Activated T-helper 1 cell treated with anti-CD3 and anti-CD28 coated beads, Interleukin-12 subunit alpha, Interleukin-12 subunit beta, Interleukin-2, Interleukin-4 antibody, amounts not matched to agents 30 ng/mL and 10 ng/mL and 1 ng/mL, durations not matched to agents 14 hours and 24 hours and 36 hours (primary cell): Measurements from ENCODE around the gene EDAR. TPM values are rescaled to one million over a fixed set of nuclear protein-coding genes. Genes with fewer than 3 reads are reported as not detected.

ENCODE experiments used
- DNase-seq: peaks from one replicate; pipeline ENCODE4 v3.0.0; 2021; ENCODE audit warnings: low spot score
- H3K27ac Mint-ChIP-seq: one replicate; pipeline ENCODE4 v1.8.0; 2021; ENCODE audit warnings: mild to moderate bottlenecking, mixed read lengths
- H3K27me3 Mint-ChIP-seq: one replicate; pipeline ENCODE4 v1.8.0; 2022; ENCODE audit warnings: mild to moderate bottlenecking, moderate library complexity, mixed read lengths; ENCODE audit not compliant: insufficient read depth
- H3K36me3 Mint-ChIP-seq: one replicate; pipeline ENCODE4 v1.8.0; 2021; ENCODE audit warnings: low read depth, mixed read lengths
- H3K4me1 Mint-ChIP-seq: one replicate; pipeline ENCODE4 v1.8.0; 2021; ENCODE audit warnings: low read depth, mixed read lengths
- H3K4me3 Mint-ChIP-seq: one replicate; pipeline ENCODE4 v1.8.0; 2021; ENCODE audit warnings: mild to moderate bottlenecking, moderate library complexity, mixed read lengths
- H3K9me3 Mint-ChIP-seq: one replicate; pipeline ENCODE4 v1.8.0; 2021; ENCODE audit warnings: mixed read lengths
- intact Hi-C: fragments of 100-400 bp; cut with micrococcal nuclease; formaldehyde crosslinking; loops from one replicate; pipeline ENCODE4 v1.15.1; 2024
- total RNA-seq: library from RNA; stranded (reverse); gene quantifications from 2 replicates; pipeline ENCODE4 v1.2.3, GENCODE V29; 2022

The EDAR gene
- total RNA-seq, 1 donor from 2014 or later, result 2.3 TPM

DNA sequence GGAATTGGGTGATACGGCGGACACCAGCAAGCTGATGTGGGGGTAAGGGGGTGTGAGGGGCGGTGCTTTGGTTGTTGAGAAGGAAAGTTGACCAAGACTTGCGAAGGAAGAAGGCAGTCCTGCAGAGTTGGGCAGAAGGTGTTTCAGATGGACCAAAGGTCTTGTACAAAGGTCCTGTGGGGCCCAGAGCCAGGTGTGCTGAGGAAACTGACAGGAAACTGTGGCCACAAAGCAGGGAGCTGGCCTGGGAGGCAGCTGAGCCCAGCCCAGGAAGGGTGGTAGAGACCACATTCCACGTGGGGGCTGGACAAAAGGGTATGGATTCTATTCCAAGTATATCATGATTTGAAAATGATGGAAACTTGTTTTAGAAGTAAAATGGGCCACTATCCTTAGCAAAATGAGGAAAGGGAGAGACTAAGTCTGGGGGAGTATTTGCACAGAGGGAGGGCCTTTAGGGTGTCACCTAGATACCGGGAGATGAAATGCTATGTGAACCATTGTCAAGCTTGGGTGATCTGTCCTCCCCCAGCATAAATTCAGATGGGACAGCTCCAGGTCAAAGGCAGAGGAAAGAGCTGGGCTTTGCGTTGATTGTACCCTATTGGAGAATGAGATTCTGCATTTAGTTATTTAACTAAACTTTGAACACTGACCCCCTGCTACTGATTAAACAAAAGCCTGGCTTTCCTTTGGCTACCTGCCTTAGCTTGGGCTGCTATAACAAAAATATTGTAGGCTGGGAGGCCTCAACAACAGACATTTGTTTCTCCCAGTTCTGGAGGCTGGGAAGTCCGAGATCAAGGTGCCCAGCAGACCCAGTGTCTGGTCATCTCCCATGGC, 4.3 kb upstream of the EDAR start:
- DNase-seq, result no peak
- Mint-ChIP-seq H3K36me3 (peaks cover 4% of the 10 kb centered on the region), H3K9me3 (no peaks in the 10 kb centered on the region), H3K4me1 (peaks cover 13% of the 10 kb centered on the region), H3K27ac (no peak overlapping the region), H3K27me3 (peaks cover 5% of the 10 kb centered on the region), H3K4me3 (no peak overlapping the region)
- intact Hi-C loops, result no loop called here

DNA sequence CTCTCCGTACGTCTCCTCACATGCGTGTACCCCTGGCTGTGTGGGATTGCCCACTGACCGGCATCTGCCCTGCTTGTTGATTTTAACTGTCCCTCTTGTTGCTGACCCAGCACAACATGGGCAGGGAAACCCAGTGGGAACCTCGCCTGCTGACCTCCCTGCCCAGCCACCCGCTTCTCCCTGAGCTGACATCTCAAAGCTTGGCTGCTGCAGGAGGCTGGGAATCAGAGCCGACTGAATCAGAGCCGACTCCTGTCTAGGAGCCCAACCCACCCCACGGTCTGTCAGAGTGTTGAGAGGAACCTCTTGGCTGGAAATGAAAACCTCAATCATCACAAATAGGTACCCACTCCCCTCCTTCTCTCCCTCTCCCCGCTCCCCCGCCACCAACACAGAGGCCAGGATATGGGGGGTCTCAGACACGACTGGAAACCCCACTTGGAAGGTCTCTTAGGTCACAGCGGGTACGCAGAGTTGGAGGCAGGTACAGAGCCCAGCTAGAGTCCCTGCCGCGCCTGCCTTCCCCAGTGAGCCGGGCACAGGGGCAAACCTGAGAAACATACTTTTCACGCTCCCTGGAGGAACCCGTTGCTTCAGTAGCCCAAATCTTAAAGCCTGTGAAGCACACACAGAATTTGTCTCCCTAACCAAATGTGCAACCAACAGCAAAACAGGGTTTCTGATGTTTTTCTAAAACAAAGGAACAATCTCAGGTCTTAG, 784 bp downstream of the EDAR start:
- H3K4me3 Mint-ChIP-seq, result peak overlapping the region; percentile 72
- peaks cover 7% of the 10 kb centered on the region for H3K27me3 Mint-ChIP-seq
- intact Hi-C loops, result loop anchor here (2.0 kb wide), 1 partner anchor 49 kb away; no protein-coding TSS in a partner anchor
- H3K36me3 Mint-ChIP-seq, result peaks cover 4% of the 10 kb centered on the region
- no peaks in the 10 kb centered on the region for H3K9me3 Mint-ChIP-seq
- peaks cover 31% of the 10 kb centered on the region for H3K4me1 Mint-ChIP-seq
- DNase-seq, result no peak
- no peak overlapping the region for H3K27ac Mint-ChIP-seq

GRCh38 chr2:108986916-108987510, 2.0 kb downstream of the EDAR start:
- Mint-ChIP-seq H3K4me1 (peaks cover 43% of the 10 kb centered on the region), H3K9me3 (no peaks in the 10 kb centered on the region), H3K27me3 (peaks cover 7% of the 10 kb centered on the region), H3K36me3 (peaks cover 4% of the 10 kb centered on the region), H3K4me3 (peak overlapping the region; percentile 28), H3K27ac (no peak overlapping the region)
- no peak for DNase-seq
- intact Hi-C loops, result no loop called here

- Mint-ChIP-seq H3K4me3 (no peak overlapping the region), H3K27ac (no peak overlapping the region), H3K36me3 (peaks cover 1% of the 10 kb centered on the region), H3K27me3 (peaks cover 6% of the 10 kb centered on the region), H3K4me1 (peaks cover 44% of the 10 kb centered on the region), H3K9me3 (no peaks in the 10 kb centered on the region)
- intact Hi-C loops, result no loop called here
- no peak for DNase-seq
These were observed 5.4 kb downstream of the EDAR start for GRCh38 chr2:108983610-108984009.

DNA sequence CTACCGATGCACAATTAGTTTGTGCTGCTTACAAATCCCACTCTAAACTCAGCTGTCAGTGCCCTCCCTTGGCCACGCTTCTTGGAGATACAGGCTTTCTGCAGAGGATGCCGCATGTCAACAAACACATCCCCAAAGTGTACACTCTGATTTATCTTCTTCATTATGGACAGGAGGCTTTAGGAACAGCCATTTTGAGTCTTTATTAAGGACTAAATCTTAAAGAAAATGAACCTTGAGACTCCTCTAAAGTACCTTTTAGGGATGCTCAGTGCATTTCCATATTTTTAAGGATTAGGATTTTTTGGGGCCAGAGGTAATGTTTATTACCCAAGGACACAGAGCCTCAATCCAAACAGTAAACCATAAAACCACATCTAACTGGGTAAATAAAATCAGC, 6.0 kb downstream of the EDAR start:
- DNase-seq, result no peak
- Mint-ChIP-seq H3K4me1 (peaks cover 39% of the 10 kb centered on the region), H3K27me3 (peaks cover 6% of the 10 kb centered on the region), H3K36me3 (no peaks in the 10 kb centered on the region), H3K4me3 (no peak overlapping the region), H3K27ac (no peak overlapping the region), H3K9me3 (no peaks in the 10 kb centered on the region)
- intact Hi-C loops, result no loop called here

DNA sequence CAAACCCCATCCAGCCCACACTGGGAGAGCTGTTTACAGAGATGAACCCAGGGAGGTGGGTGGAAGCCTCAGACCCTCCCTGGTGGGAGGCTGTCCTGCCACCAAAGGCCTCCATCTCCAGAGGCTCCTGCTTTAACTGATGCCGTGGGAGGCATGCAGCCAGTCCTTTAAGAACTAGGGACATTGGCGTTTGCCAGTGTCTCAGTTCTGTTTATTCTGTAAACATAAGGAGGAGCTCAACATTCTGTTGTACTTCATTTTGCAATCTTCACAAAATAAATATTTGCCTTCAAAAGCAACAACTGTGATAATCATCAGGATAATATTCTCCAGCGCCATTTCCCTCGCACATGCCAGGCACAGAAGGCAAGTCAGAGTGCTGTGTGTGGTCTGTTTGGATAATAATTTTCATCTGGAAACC, 6.8 kb downstream of the EDAR start:
- H3K27ac Mint-ChIP-seq, result no peak overlapping the region
- no peak for DNase-seq
- peaks cover 34% of the 10 kb centered on the region for H3K4me1 Mint-ChIP-seq
- H3K36me3 Mint-ChIP-seq, result no peaks in the 10 kb centered on the region
- H3K27me3 Mint-ChIP-seq, result peaks cover 6% of the 10 kb centered on the region
- H3K9me3 Mint-ChIP-seq, result no peaks in the 10 kb centered on the region
- no peak overlapping the region for H3K4me3 Mint-ChIP-seq
- intact Hi-C loops, result no loop called here

GRCh38 chr2:108981846-108982245, 7.2 kb downstream of the EDAR start:
- Mint-ChIP-seq H3K27me3 (peaks cover 6% of the 10 kb centered on the region), H3K9me3 (no peaks in the 10 kb centered on the region), H3K4me3 (no peak overlapping the region), H3K27ac (no peak overlapping the region), H3K4me1 (peaks cover 29% of the 10 kb centered on the region), H3K36me3 (no peaks in the 10 kb centered on the region)
- intact Hi-C loops, result no loop called here
- DNase-seq, result no peak

- intact Hi-C loops, result no loop called here
- Mint-ChIP-seq H3K4me1 (peaks cover 23% of the 10 kb centered on the region), H3K9me3 (no peaks in the 10 kb centered on the region), H3K36me3 (no peaks in the 10 kb centered on the region), H3K4me3 (no peak overlapping the region), H3K27ac (no peak overlapping the region), H3K27me3 (peaks cover 6% of the 10 kb centered on the region)
- DNase-seq, result no peak
These were observed 8.9 kb downstream of the EDAR start for GRCh38 chr2:108980076-108980475.

DNA sequence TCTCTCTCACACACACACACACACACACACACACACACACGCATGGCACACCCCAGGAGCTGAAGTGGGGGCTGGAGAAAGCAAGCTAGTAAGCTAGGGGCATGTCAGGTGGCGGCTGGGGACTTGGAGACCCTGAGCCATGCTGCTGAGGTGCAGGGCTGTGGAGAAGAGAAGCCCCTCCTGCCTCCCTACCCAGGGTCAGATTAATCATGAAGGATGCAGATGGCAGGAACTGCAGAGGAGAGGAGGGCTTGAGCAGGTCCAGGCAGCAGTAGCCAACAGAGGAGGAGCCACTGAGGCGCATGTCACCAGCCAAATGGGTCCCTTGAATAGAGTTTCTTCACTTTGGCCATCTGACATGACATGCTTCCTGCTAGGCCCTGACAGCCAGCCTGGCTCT, 9.6 kb downstream of the EDAR start:
- DNase-seq, result no peak
- Mint-ChIP-seq H3K9me3 (no peaks in the 10 kb centered on the region), H3K27ac (peak overlapping the region; percentile 40), H3K36me3 (no peaks in the 10 kb centered on the region), H3K4me1 (peaks cover 23% of the 10 kb centered on the region), H3K4me3 (no peak overlapping the region), H3K27me3 (peaks cover 6% of the 10 kb centered on the region)
- intact Hi-C loops, result no loop called here

- H3K9me3 Mint-ChIP-seq, result no peaks in the 10 kb centered on the region
- no peaks in the 10 kb centered on the region for H3K36me3 Mint-ChIP-seq
- intact Hi-C loops, result no loop called here
- no peak overlapping the region for H3K4me3 Mint-ChIP-seq
- H3K27me3 Mint-ChIP-seq, result peaks cover 4% of the 10 kb centered on the region
- peaks cover 23% of the 10 kb centered on the region for H3K4me1 Mint-ChIP-seq
- no peak overlapping the region for H3K27ac Mint-ChIP-seq
- no peak for DNase-seq
These were observed 10.3 kb downstream of the EDAR start for GRCh38 chr2:108978709-108979111.

- no peak for DNase-seq
- Mint-ChIP-seq H3K36me3 (no peaks in the 10 kb centered on the region), H3K27ac (no peak overlapping the region), H3K27me3 (peaks cover 4% of the 10 kb centered on the region), H3K9me3 (no peaks in the 10 kb centered on the region), H3K4me1 (no peaks in the 10 kb centered on the region), H3K4me3 (no peak overlapping the region)
- intact Hi-C loops, result no loop called here
These were observed 13.2 kb downstream of the EDAR start for GRCh38 chr2:108975613-108976435.

GRCh38 chr2:108974674-108975073, 14.3 kb downstream of the EDAR start:
- Mint-ChIP-seq H3K9me3 (no peaks in the 10 kb centered on the region), H3K27me3 (peaks cover 2% of the 10 kb centered on the region), H3K4me1 (no peaks in the 10 kb centered on the region), H3K36me3 (no peaks in the 10 kb centered on the region), H3K27ac (no peak overlapping the region), H3K4me3 (no peak overlapping the region)
- DNase-seq, result no peak
- intact Hi-C loops, result no loop called here
